Esophagus squamous epithelium (tissue), 4 donors: Measurements from ENCODE around the gene GNB1L.

Experiments used
- CTCF ChIP-seq, 6 experiments: fragments of 450-650 bp in 4 of 6; fragments of 200-600 bp in 2 of 6; sonication (generic) in 2 of 6; IDR thresholded peaks; one replicate each; pipeline ENCODE4 v1.5.1; 2016 to 2019; ENCODE audit warnings: antibody characterized with exemption in 6 of 6, mild to moderate bottlenecking in 4 of 6, moderate library complexity in 4 of 6
- POLR2A ChIP-seq, 4 donors: fragments of 450-650 bp; IDR thresholded peaks; one replicate each; pipeline ENCODE4 v1.6.1; 2017; ENCODE audit warnings: antibody characterized with exemption in 4 of 4, mild to moderate bottlenecking in 4 of 4, moderate library complexity in 3 of 4

GRCh38 chr22:19754701-19755144, 100.0 kb downstream of the GNB1L start:
- TF ChIP-seq CTCF (IDR thresholded peaks at IDR 0.05), result no peak
- no peak for TF ChIP-seq POLR2A (IDR thresholded peaks at IDR 0.05)
